GM12872 (cell line): ENCODE measurements around the gene ARHGEF17.

Source experiments
- CTCF ChIP-seq: IDR thresholded peaks from 3 replicates; pipeline ENCODE4 v1.5.1; 2011; ENCODE audit warnings: low read depth, mild to moderate bottlenecking, low read length, moderate library complexity; ENCODE audit not compliant: insufficient read depth

The ARHGEF17 gene

GRCh38 chr11:73291781-73292524, 16.1 kb upstream of the ARHGEF17 start:
- no peak for TF ChIP-seq CTCF

- no peak for TF ChIP-seq CTCF
Measured at GRCh38 chr11:73292525-73292894, 15.6 kb upstream of the ARHGEF17 start.

GRCh38 chr11:73293356-73293936, 14.6 kb upstream of the ARHGEF17 start:
- no peak for TF ChIP-seq CTCF

GRCh38 chr11:73294604-73295003, 13.5 kb upstream of the ARHGEF17 start:
- TF ChIP-seq CTCF: no peak

GRCh38 chr11:73295241-73295995, 12.7 kb upstream of the ARHGEF17 start:
- peak; percentile 100 for TF ChIP-seq CTCF

- TF ChIP-seq CTCF: no peak
Measured at GRCh38 chr11:73295996-73296318, 12.1 kb upstream of the ARHGEF17 start.

- TF ChIP-seq CTCF: no peak
Measured at GRCh38 chr11:73296501-73297230, 11.4 kb upstream of the ARHGEF17 start.
